GM23338 (cell line): ENCODE data around the gene TBCEL. TPM values are rescaled to one million over a fixed set of nuclear protein-coding genes. Genes with fewer than 3 reads are reported as not detected.

ENCODE experiments used
- ATAC-seq: fragments of 200-7000 bp; cut with Tn5 transposase; 3 replicates; pipeline ENCODE4 v1.9.1; 2020
- DNase-seq: peaks from one replicate; pipeline ENCODE4 v3.0.0-alpha.2; 2015; ENCODE audit warnings: low spot score
- H2AFZ ChIP-seq: fragments of 200-600 bp; sonication (generic); 2 replicates; pipeline ENCODE4 v1.8.0; 2016; ENCODE audit warnings: antibody characterized with exemption, mild to moderate bottlenecking, moderate library complexity
- H3F3A ChIP-seq: fragments of 200-600 bp; sonication (generic); replicated peaks from 2 replicates; pipeline ENCODE4 v1.8.0; 2017; ENCODE audit warnings: antibody characterized with exemption, mixed run types, low read depth
- H3K27ac ChIP-seq: fragments of 200-600 bp; sonication (generic); 2 replicates; pipeline ENCODE4 v1.6.1; 2016; ENCODE audit warnings: low read depth
- H3K27me3 ChIP-seq: fragments of 200-600 bp; sonication (generic); 2 replicates; pipeline ENCODE4 v1.8.0; 2016; ENCODE audit warnings: mild to moderate bottlenecking, mixed run types, moderate library complexity; ENCODE audit not compliant: insufficient read depth
- H3K36me3 ChIP-seq: fragments of 200-600 bp; sonication (generic); 2 replicates; pipeline ENCODE4 v1.8.0; 2016; ENCODE audit warnings: mild to moderate bottlenecking; ENCODE audit not compliant: insufficient read depth
- H3K4me1 ChIP-seq: fragments of 200-600 bp; sonication (generic); 2 replicates; pipeline ENCODE4 v1.8.0; 2016; ENCODE audit warnings: mild to moderate bottlenecking, moderate library complexity; ENCODE audit not compliant: insufficient read depth
- H3K4me2 ChIP-seq: fragments of 200-600 bp; sonication (generic); 2 replicates; pipeline ENCODE4 v1.7.1; 2017; ENCODE audit warnings: mixed run types
- H3K4me3 ChIP-seq: fragments of 200-600 bp; sonication (generic); 2 replicates; pipeline ENCODE4 v1.6.1; 2016; ENCODE audit warnings: mixed run types
- H3K79me2 ChIP-seq: fragments of 200-600 bp; sonication (generic); replicated peaks from 2 replicates; pipeline ENCODE4 v1.8.0; 2017; ENCODE audit warnings: mild to moderate bottlenecking; ENCODE audit not compliant: insufficient read depth
- H3K9me2 ChIP-seq: fragments of 200-600 bp; sonication (generic); 2 replicates; pipeline ENCODE4 v1.8.0; 2017; ENCODE audit not compliant: insufficient read depth
- H4K20me1 ChIP-seq: fragments of 200-600 bp; sonication (generic); replicated peaks from 2 replicates; pipeline ENCODE4 v1.8.0; 2017; ENCODE audit warnings: mild to moderate bottlenecking; ENCODE audit not compliant: insufficient read depth
- H3K27ac Mint-ChIP-seq: 2 replicates; pipeline ENCODE4 v1.8.0; 2020; ENCODE audit warnings: inconsistent platforms, mild to moderate bottlenecking, moderate library complexity, mixed read lengths
- H3K27me3 Mint-ChIP-seq: 3 replicates; pipeline ENCODE4 v1.8.0; 2022; ENCODE audit warnings: low read depth, mild to moderate bottlenecking, moderate library complexity, mixed read lengths, inconsistent platforms; ENCODE audit not compliant: insufficient read depth, poor library complexity
- H3K36me3 Mint-ChIP-seq: 3 replicates; pipeline ENCODE4 v1.8.0; 2021; ENCODE audit warnings: low read depth, mild to moderate bottlenecking, inconsistent platforms, moderate library complexity, mixed read lengths
- H3K4me1 Mint-ChIP-seq: 3 replicates; pipeline ENCODE4 v1.8.0; 2020; ENCODE audit warnings: mild to moderate bottlenecking, inconsistent platforms, mixed read lengths
- H3K4me3 Mint-ChIP-seq: 3 replicates; pipeline ENCODE4 v1.8.0; 2021; ENCODE audit warnings: moderate library complexity, mild to moderate bottlenecking, inconsistent platforms, mixed read lengths
- H3K9me3 Mint-ChIP-seq: 3 replicates; pipeline ENCODE4 v1.8.0; 2020; ENCODE audit warnings: moderate library complexity, mild to moderate bottlenecking, inconsistent platforms, mixed read lengths
- CREB1 ChIP-seq: fragments of 250-450 bp; sonication (Bioruptor Pico); IDR thresholded peaks from 2 replicates; pipeline ENCODE4 v1.5.0; 2020; ENCODE audit warnings: low read depth, mild to moderate bottlenecking, moderate library complexity
- CTCF ChIP-seq, 2 experiments: fragments of 200-600 bp in 1 of 2; sonication (generic) in 1 of 2; conservative IDR thresholded peaks; 2 replicates each; pipeline versions ENCODE4 v1.5.1 to v1.6.1; 2016 to 2017; ENCODE audit warnings: antibody characterized with exemption in 2 of 2, low read depth in 2 of 2, mild to moderate bottlenecking in 2 of 2, moderate library complexity in 1 of 2
- ETS1 ChIP-seq: IDR thresholded peaks from 2 replicates; pipeline ENCODE4 v1.6.1; 2016; ENCODE audit warnings: antibody characterized with exemption
- EZH2phosphoT487 ChIP-seq: fragments of 200-600 bp; sonication (generic); IDR thresholded peaks from one replicate; pipeline ENCODE4 v1.8.1; 2018; ENCODE audit warnings: antibody characterized with exemption; ENCODE audit not compliant: unreplicated experiment
- JUNB ChIP-seq: IDR thresholded peaks from one replicate; pipeline ENCODE4 v1.6.1; 2016; ENCODE audit warnings: antibody characterized with exemption; ENCODE audit not compliant: unreplicated experiment
- NANOG ChIP-seq: IDR thresholded peaks from 2 replicates; pipeline ENCODE4 v1.6.1; 2016; ENCODE audit warnings: antibody characterized with exemption, borderline replicate concordance
- POLR2AphosphoS5 ChIP-seq: IDR thresholded peaks from 2 replicates; pipeline ENCODE4 v1.6.1; 2016; ENCODE audit warnings: antibody characterized with exemption, low read depth
- STAT1 ChIP-seq: IDR thresholded peaks from one replicate; pipeline ENCODE4 v1.6.1; 2016; ENCODE audit warnings: antibody characterized with exemption; ENCODE audit not compliant: unreplicated experiment
- ZNF114 ChIP-seq: fragments of 250-450 bp; sonication (Bioruptor Pico); IDR thresholded peaks from 2 replicates; pipeline ENCODE4 v1.5.0; 2020; ENCODE audit warnings: mild to moderate bottlenecking, moderate library complexity
- ZNF462 ChIP-seq: fragments of 250-450 bp; sonication (Bioruptor Pico); IDR thresholded peaks from 2 replicates; pipeline ENCODE4 v1.5.0; 2020; ENCODE audit warnings: mild to moderate bottlenecking, moderate library complexity
- polyA plus RNA-seq: library from polyadenylated mRNA; unstranded; fragments of >200 nt; fragmentation: Nextera tagmentation; extraction: Ambion mirVana; gene quantifications from 2 replicates; pipeline ENCODE4 v1.2.1, GENCODE V29; 2016
- total RNA-seq: library from RNA; depleted of rRNA; stranded (reverse); fragments of >200 nt; shearing (Covaris generic); gene quantifications from 2 replicates; pipeline ENCODE4 v1.2.3, GENCODE V29; 2014

The TBCEL gene
- total and polyA plus RNA-seq, 2 experiments from 2014 or later: 5.4 to 16.2 TPM

- H4K20me1 ChIP-seq: no peaks in the 10 kb centered on the region
- H3F3A ChIP-seq: no peaks in the 10 kb centered on the region
- H3K79me2 ChIP-seq: no peaks in the 10 kb centered on the region
- Mint-ChIP-seq H3K27me3 (no peaks in the 10 kb centered on the region), H3K4me3 (no peak overlapping the region; the same call in 2 of the 3 replicates), H3K36me3 (no peaks in the 10 kb centered on the region), H3K9me3 (no peaks in the 10 kb centered on the region), H3K27ac (no peak overlapping the region), H3K4me1 (peaks cover 10% of the 10 kb centered on the region; the same call in 2 of the 3 replicates)
- no peak overlapping the region for H3K4me3 ChIP-seq
- no peak overlapping the region for H3K27ac ChIP-seq
- H3K36me3 ChIP-seq: no peaks in the 10 kb centered on the region
- ATAC-seq (peak; percentile 99), DNase-seq (peak; percentile 95)
- H2AFZ ChIP-seq: peak overlapping the region; percentile 4; the same call in 1 of the 2 replicates
- TF ChIP-seq EZH2phosphoT487 (no peak), CTCF (conservative IDR thresholded peaks at IDR 0.05; ENCODE audit: low read depth in 2 of 2) (peak; percentile 69 to 83)
- H3K4me1 ChIP-seq: no peaks in the 10 kb centered on the region
- H3K4me2 ChIP-seq: peak overlapping the region; percentile 17; the same call in 1 of the 2 replicates
- 0 out of 2 replicates have a peak, but pooled peaks cover 3% of the 10 kb centered on the region for H3K9me2 ChIP-seq
- H3K27me3 ChIP-seq: no peaks in the 10 kb centered on the region
These were observed 88.9 kb downstream of the TBCEL start for GRCh38 chr11:121112498-121113455.

GRCh38 chr11:121113611-121114010, 89.7 kb downstream of the TBCEL start:
- H3K27me3 ChIP-seq: no peaks in the 10 kb centered on the region
- DNase-seq (no peak), ATAC-seq (no peak)
- Mint-ChIP-seq H3K27me3 (no peaks in the 10 kb centered on the region), H3K4me3 (no peak overlapping the region), H3K9me3 (no peaks in the 10 kb centered on the region), H3K36me3 (no peaks in the 10 kb centered on the region), H3K4me1 (peaks cover 10% of the 10 kb centered on the region; the same call in 2 of the 3 replicates), H3K27ac (no peak overlapping the region)
- H3F3A ChIP-seq: no peaks in the 10 kb centered on the region
- no peaks in the 10 kb centered on the region for H3K4me1 ChIP-seq
- no peaks in the 10 kb centered on the region for H3K79me2 ChIP-seq
- H3K9me2 ChIP-seq: 0 out of 2 replicates have a peak, but pooled peaks cover 3% of the 10 kb centered on the region
- no peaks in the 10 kb centered on the region for H4K20me1 ChIP-seq
- 0 out of 2 replicates have a peak overlapping the region, but pooled peaks have one; percentile 32 for H2AFZ ChIP-seq
- H3K4me3 ChIP-seq: no peak overlapping the region
- no peak overlapping the region for H3K4me2 ChIP-seq
- H3K36me3 ChIP-seq: no peaks in the 10 kb centered on the region
- no peak overlapping the region for H3K27ac ChIP-seq
- TF ChIP-seq CREB1 (CRISPR knock-in tag) (no peak), NANOG (no peak), ZNF114 (CRISPR knock-in tag) (no peak), POLR2AphosphoS5 (no peak), STAT1 (no peak), ETS1 (no peak), EZH2phosphoT487 (no peak), JUNB (no peak), ZNF462 (CRISPR knock-in tag) (no peak)
